ENCODE data around the gene PCCA.

DNA sequence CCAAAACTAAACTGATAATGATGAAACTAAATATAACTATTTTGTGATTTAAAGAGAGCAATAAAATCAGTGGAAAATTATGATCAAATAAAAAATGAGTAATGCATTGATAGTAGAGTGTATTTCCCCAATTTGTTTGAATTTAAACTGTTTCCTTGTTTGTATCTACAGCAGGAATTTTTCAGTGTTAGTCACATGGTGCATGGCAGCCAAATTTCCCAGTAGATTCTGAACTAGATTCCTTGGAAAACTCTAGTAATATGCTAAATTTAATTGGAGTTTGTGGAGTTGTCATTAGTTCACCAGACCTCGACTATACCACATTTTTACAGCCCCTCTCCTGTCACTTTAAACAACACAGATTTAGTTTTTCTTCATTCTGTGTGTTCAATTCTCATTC, 156.2 kb downstream of the PCCA start:
- TF ChIP-seq, protein P1, sequence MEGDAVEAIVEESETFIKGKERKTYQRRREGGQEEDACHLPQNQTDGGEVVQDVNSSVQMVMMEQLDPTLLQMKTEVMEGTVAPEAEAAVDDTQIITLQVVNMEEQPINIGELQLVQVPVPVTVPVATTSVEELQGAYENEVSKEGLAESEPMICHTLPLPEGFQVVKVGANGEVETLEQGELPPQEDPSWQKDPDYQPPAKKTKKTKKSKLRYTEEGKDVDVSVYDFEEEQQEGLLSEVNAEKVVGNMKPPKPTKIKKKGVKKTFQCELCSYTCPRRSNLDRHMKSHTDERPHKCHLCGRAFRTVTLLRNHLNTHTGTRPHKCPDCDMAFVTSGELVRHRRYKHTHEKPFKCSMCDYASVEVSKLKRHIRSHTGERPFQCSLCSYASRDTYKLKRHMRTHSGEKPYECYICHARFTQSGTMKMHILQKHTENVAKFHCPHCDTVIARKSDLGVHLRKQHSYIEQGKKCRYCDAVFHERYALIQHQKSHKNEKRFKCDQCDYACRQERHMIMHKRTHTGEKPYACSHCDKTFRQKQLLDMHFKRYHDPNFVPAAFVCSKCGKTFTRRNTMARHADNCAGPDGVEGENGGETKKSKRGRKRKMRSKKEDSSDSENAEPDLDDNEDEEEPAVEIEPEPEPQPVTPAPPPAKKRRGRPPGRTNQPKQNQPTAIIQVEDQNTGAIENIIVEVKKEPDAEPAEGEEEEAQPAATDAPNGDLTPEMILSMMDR (IDR thresholded peaks at IDR 0.05) = no peak
- TF ChIP-seq POLR2A (IDR thresholded peaks at IDR 0.05) = no peak

Data from breast epithelium (tissue), 3 donors.